ENCODE measurements around the gene KAT8.

DNA sequence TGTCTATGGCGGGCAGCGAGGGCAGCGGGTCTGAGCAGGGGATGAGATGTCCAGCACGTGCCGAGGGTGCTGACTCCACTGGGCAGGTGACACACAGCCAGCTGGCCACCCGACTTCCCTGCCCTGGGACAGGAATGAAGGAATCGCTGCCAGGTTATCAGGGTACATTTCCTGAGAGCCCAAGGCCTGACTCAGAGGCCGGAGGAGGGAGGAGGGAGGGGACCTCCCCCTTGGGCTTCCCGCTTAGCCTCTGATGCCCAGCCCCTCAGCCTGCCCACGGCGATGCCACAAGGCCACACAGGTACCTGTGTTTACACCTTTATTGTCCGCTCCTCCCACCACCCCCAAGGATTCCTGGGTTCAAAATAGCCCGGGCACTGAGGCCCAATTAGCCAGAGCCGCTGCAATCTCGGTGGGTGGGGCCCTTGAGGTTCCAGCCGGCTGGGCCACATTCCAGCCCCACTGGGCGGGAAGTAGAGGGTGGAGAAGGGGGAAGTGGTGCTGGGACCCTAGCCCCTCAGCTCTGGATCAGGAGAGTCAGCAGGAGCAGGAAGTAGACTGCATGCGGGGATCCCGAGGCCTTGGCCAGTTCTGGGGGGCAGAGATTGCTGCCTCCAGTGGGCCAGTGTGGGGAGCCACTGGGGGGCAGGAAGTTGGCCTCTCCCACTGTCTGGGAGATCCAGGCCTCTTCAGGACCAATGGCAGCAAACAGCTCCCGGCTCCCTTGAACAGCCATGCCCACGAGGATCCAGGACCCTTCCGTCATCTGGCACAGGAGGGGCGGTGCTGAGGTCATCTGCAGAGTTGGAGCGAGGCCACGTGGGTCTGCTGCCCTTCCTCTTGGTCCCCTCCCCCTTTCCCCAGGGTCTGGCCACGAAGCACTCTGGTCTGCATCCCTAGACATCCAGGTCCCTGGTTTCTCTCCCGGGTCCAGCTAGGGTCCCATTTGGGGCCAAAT lies 21.4 kb downstream of the KAT8 start:
- TF ChIP-seq, protein P1, sequence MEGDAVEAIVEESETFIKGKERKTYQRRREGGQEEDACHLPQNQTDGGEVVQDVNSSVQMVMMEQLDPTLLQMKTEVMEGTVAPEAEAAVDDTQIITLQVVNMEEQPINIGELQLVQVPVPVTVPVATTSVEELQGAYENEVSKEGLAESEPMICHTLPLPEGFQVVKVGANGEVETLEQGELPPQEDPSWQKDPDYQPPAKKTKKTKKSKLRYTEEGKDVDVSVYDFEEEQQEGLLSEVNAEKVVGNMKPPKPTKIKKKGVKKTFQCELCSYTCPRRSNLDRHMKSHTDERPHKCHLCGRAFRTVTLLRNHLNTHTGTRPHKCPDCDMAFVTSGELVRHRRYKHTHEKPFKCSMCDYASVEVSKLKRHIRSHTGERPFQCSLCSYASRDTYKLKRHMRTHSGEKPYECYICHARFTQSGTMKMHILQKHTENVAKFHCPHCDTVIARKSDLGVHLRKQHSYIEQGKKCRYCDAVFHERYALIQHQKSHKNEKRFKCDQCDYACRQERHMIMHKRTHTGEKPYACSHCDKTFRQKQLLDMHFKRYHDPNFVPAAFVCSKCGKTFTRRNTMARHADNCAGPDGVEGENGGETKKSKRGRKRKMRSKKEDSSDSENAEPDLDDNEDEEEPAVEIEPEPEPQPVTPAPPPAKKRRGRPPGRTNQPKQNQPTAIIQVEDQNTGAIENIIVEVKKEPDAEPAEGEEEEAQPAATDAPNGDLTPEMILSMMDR (IDR thresholded peaks at IDR 0.05 in 2 of 3, conservative IDR thresholded peaks at IDR 0.05 in 1 of 3; ENCODE audit: insufficient read depth in 2 of 3, low read depth in 1 of 3, low read length in 3 of 3), result no peak
- TF ChIP-seq, protein P2, sequence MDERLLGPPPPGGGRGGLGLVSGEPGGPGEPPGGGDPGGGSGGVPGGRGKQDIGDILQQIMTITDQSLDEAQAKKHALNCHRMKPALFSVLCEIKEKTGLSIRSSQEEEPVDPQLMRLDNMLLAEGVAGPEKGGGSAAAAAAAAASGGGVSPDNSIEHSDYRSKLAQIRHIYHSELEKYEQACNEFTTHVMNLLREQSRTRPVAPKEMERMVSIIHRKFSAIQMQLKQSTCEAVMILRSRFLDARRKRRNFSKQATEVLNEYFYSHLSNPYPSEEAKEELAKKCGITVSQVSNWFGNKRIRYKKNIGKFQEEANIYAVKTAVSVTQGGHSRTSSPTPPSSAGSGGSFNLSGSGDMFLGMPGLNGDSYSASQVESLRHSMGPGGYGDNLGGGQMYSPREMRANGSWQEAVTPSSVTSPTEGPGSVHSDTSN (CRISPR knock-in tag; IDR thresholded peaks at IDR 0.05; ENCODE audit: low read depth), result no peak
- TF ChIP-seq, protein P2 (tag; conservative IDR thresholded peaks at IDR 0.05; ENCODE audit: low read depth), result no peak
- no peak for TF ChIP-seq ZNF431 (CRISPR knock-in tag; IDR thresholded peaks at IDR 0.05)
- TF ChIP-seq CHD2 (IDR thresholded peaks at IDR 0.05; ENCODE audit: low read depth, low read length), result no peak
- TF ChIP-seq YY1 (IDR thresholded peaks at IDR 0.05; ENCODE audit: borderline replicate concordance in 1 of 3, control insufficient read depth in 1 of 3, extremely low read depth in 1 of 3, insufficient read depth in 3 of 3, insufficient read length in 1 of 3, insufficient replicate concordance in 2 of 3, low read depth in 1 of 3, low read length in 2 of 3), result no peak
- TF ChIP-seq FUS (optimal IDR thresholded peaks at IDR 0.05; ENCODE audit: low read depth, low read length), result no peak
- TF ChIP-seq, protein P3, sequence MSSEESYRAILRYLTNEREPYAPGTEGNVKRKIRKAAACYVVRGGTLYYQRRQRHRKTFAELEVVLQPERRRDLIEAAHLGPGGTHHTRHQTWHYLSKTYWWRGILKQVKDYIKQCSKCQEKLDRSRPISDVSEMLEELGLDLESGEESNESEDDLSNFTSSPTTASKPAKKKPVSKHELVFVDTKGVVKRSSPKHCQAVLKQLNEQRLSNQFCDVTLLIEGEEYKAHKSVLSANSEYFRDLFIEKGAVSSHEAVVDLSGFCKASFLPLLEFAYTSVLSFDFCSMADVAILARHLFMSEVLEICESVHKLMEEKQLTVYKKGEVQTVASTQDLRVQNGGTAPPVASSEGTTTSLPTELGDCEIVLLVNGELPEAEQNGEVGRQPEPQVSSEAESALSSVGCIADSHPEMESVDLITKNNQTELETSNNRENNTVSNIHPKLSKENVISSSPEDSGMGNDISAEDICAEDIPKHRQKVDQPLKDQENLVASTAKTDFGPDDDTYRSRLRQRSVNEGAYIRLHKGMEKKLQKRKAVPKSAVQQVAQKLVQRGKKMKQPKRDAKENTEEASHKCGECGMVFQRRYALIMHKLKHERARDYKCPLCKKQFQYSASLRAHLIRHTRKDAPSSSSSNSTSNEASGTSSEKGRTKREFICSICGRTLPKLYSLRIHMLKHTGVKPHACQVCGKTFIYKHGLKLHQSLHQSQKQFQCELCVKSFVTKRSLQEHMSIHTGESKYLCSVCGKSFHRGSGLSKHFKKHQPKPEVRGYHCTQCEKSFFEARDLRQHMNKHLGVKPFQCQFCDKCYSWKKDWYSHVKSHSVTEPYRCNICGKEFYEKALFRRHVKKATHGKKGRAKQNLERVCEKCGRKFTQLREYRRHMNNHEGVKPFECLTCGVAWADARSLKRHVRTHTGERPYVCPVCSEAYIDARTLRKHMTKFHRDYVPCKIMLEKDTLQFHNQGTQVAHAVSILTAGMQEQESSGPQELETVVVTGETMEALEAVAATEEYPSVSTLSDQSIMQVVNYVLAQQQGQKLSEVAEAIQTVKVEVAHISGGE (CRISPR knock-in tag; IDR thresholded peaks at IDR 0.05), result no peak
